HCT116 (cell line): ENCODE results near the gene KCNH2.

ENCODE experiments used
- CBX3 ChIP-seq: IDR thresholded peaks from 2 replicates; pipeline ENCODE4 v1.6.1; 2012; ENCODE audit warnings: low read depth
- CTCF ChIP-seq, 3 experiments: fragments of 200-600 bp in 1 of 3; sonication (generic) in 1 of 3; IDR thresholded peaks in 2 of 3; conservative IDR thresholded peaks in 1 of 3; 2 replicates each; pipeline ENCODE4 v1.5.1; 2012 to 2017; ENCODE audit warnings: low read depth in 2 of 3, low read length in 2 of 3, antibody characterized with exemption in 1 of 3, borderline replicate concordance in 1 of 3, control low read depth in 1 of 3, mild to moderate bottlenecking in 1 of 3, mixed read lengths in 1 of 3, mixed run types in 1 of 3, moderate library complexity in 1 of 3; ENCODE audit not compliant: insufficient read depth in 1 of 3
- EZH2 ChIP-seq: fragments of 200-600 bp; sonication (generic); IDR thresholded peaks from 2 replicates; pipeline ENCODE4 v1.6.1; 2017; ENCODE audit warnings: antibody characterized with exemption, mixed run types
- POLR2A ChIP-seq: IDR thresholded peaks from 2 replicates; pipeline ENCODE4 v1.7.0; 2011; ENCODE audit warnings: borderline replicate concordance; ENCODE audit not compliant: insufficient read depth, insufficient read length; ENCODE audit errors: extremely low read depth
- REST ChIP-seq: IDR thresholded peaks from 2 replicates; pipeline ENCODE4 v1.6.1; 2012; ENCODE audit warnings: low read depth
- YY1 ChIP-seq: IDR thresholded peaks from 2 replicates; pipeline ENCODE4 v1.6.1; 2011; ENCODE audit warnings: low read length, low read depth, moderate library complexity, mild to moderate bottlenecking; ENCODE audit not compliant: insufficient replicate concordance; ENCODE audit errors: extremely low read depth
- ZBTB33 ChIP-seq: IDR thresholded peaks from 2 replicates; pipeline ENCODE4 v1.6.1; 2011; ENCODE audit warnings: mild to moderate bottlenecking, low read length, moderate library complexity; ENCODE audit not compliant: insufficient replicate concordance; ENCODE audit errors: extremely low read depth

DNA sequence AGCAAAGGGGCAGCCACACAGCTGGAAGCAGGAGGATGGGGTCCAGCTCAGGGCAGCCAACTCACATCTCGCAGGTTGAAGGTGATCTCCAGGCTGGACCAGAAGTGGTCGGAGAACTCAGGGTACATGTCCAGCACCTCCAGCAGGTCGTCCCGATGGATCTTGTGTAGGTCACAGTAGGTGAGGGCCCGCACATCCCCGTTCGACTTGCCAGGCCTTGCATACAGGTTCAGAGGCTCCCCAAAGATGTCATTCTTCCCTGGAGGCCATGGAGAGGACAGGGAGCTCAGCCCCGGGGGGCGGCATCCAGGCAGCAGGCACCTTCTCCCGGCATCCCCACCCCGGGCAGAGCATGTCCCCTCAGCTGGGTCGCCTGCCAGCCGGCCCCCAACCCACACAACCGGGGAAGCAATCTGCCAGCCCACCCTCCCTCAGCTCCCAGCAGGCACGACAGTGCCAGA is 29.3 kb downstream of the KCNH2 start:
- no peak for TF ChIP-seq YY1
- TF ChIP-seq EZH2, result no peak
- TF ChIP-seq REST, result no peak
- TF ChIP-seq CTCF (IDR thresholded peaks at IDR 0.05 in 2 of 3, conservative IDR thresholded peaks at IDR 0.05 in 1 of 3; ENCODE audit: borderline replicate concordance in 1 of 3, insufficient read depth in 1 of 3, low read depth in 2 of 3, low read length in 2 of 3), result no peak
- no peak for TF ChIP-seq CBX3
- no peak for TF ChIP-seq ZBTB33
- TF ChIP-seq POLR2A, result no peak
